Stimulated activated CD8-positive, alpha-beta memory T cell treated with anti-CD3 and anti-CD28 coated beads, Interleukin-12 subunit alpha, Interleukin-12 subunit beta, amount 100 ng/mL, for 4 hours (primary cell): ENCODE data around the gene ENTPD2.
A peak's percentile ranks its signal among the peaks of the same experiment; 100 is the strongest.

Source experiments
- DNase-seq: peaks from one replicate; pipeline ENCODE4 v3.0.0-alpha.2; 2020; ENCODE audit warnings: low read depth

Gene ENTPD2

GRCh38 chr9:137029058-137029936 lies 24.6 kb downstream of the ENTPD2 start:
- peak; percentile 48 for DNase-seq

- DNase-seq, result peak; percentile 49
These were observed 25.4 kb downstream of the ENTPD2 start for GRCh38 chr9:137028263-137029057.

- no peak for DNase-seq
These were observed 26.2 kb downstream of the ENTPD2 start, which contains the start of gene ABCA2 for GRCh38 chr9:137027369-137028262. Gene ABCA2 (minus strand): TSS chr9:137028237. CDS start chr9:137028140, 97 bp downstream.

- DNase-seq, result no peak
These were observed 27.0 kb downstream of the ENTPD2 start for GRCh38 chr9:137026828-137027227.

- DNase-seq, result no peak
These were observed 27.5 kb downstream of the ENTPD2 start for GRCh38 chr9:137026384-137026783.

- no peak for DNase-seq
These were observed 28.3 kb downstream of the ENTPD2 start for GRCh38 chr9:137025517-137025966.

- no peak for DNase-seq
These were observed 30.3 kb downstream of the ENTPD2 start for GRCh38 chr9:137023583-137023991.

- no peak for DNase-seq
These were observed 30.7 kb downstream of the ENTPD2 start for GRCh38 chr9:137023157-137023556.

GRCh38 chr9:137022662-137023008 lies 31.2 kb downstream of the ENTPD2 start:
- DNase-seq, result no peak

GRCh38 chr9:137021979-137022661 lies 31.7 kb downstream of the ENTPD2 start:
- DNase-seq, result peak; percentile 40

GRCh38 chr9:137021568-137021978 lies 32.3 kb downstream of the ENTPD2 start:
- no peak for DNase-seq

- no peak for DNase-seq
These were observed 32.9 kb downstream of the ENTPD2 start for GRCh38 chr9:137020771-137021567.

GRCh38 chr9:137019891-137020683 lies 33.8 kb downstream of the ENTPD2 start:
- DNase-seq, result no peak

GRCh38 chr9:137018761-137019559 lies 34.9 kb downstream of the ENTPD2 start:
- DNase-seq, result no peak

- DNase-seq, result no peak
These were observed 35.9 kb downstream of the ENTPD2 start for GRCh38 chr9:137017791-137018497.

GRCh38 chr9:137017071-137017470 lies 36.8 kb downstream of the ENTPD2 start:
- no peak for DNase-seq

- DNase-seq, result no peak
These were observed 37.4 kb downstream of the ENTPD2 start for GRCh38 chr9:137016436-137016835.

- DNase-seq, result no peak
These were observed 37.9 kb downstream of the ENTPD2 start for GRCh38 chr9:137015976-137016375.
